HepG2 (cell line): Measurements from ENCODE around the gene MAMDC2. TPM values are rescaled to one million over a fixed set of nuclear protein-coding genes. Genes with fewer than 3 reads are reported as not detected.

ENCODE experiments used
- ATAC-seq: fragments of 200-7000 bp; cut with Tn5 transposase; 3 replicates; pipeline ENCODE4 v1.9.1; 2020; ENCODE audit warnings: mild to moderate bottlenecking, moderate library complexity
- BruUV-seq: library from RNA; stranded (reverse); fragments of 400-500 nt; replicated peaks from 2 replicates; lab custom pipeline; 2021; lab: Mats Ljungman, UMichigan
- CTCF ChIA-PET: fragments of 300-600 bp; formaldehyde crosslinking; extraction: SDS; loops from one replicate; lab custom pipeline; 2021; ENCODE audit warnings: low total read pairs, inconsistent platforms, low intra/inter-chr PET ratio; lab: Yijun Ruan, JAX
- POLR2A ChIA-PET: fragments of 350-600 bp; sonication (Branson Sonifier 250); formaldehyde crosslinking; loops from one replicate; lab custom pipeline; 2020; ENCODE audit warnings: antibody characterized with exemption, inconsistent platforms; lab: Yijun Ruan, JAX
- DNase-seq: peaks from one replicate; pipeline ENCODE4 v3.0.0-alpha.2; 2015; ENCODE audit warnings: low spot score
- FAIRE-seq: peaks from 3 replicates; lab custom pipeline; 2011; peaks lifted over from hg19 to GRCh38; lab: Jason Lieb, UNC
- H2AFZ ChIP-seq: one replicate; pipeline ENCODE4 v1.6.1; 2011; ENCODE audit warnings: low read length, inconsistent platforms
- H3K27ac ChIP-seq: fragments of 300-600 bp; 3 replicates; pipeline ENCODE4 v1.8.0; 2011; ENCODE audit warnings: mixed run types, mild to moderate bottlenecking, mixed read lengths, low read length, inconsistent platforms; ENCODE audit not compliant: insufficient read depth; ENCODE audit errors: extremely low read length
- H3K27me3 ChIP-seq, 2 experiments: fragments of 200-600 bp in 1 of 2; 2 replicates in 1 of 2; 3 replicates in 1 of 2; pipeline versions ENCODE4 v1.6.0 to v1.8.0; 2011; ENCODE audit warnings: low read length in 2 of 2, mild to moderate bottlenecking in 2 of 2, moderate library complexity in 2 of 2, inconsistent platforms in 1 of 2; ENCODE audit not compliant: insufficient read depth in 2 of 2, control insufficient read depth in 1 of 2
- H3K36me3 ChIP-seq, 2 experiments: fragments of 200-600 bp in 1 of 2; replicated peaks in 1 of 2; 2 replicates in 1 of 2; 3 replicates in 1 of 2; pipeline versions ENCODE4 v1.5.1 to v1.8.0; 2011; ENCODE audit warnings: low read length in 2 of 2, inconsistent platforms in 1 of 2; ENCODE audit not compliant: insufficient read depth in 2 of 2, control insufficient read depth in 1 of 2
- H3K4me1 ChIP-seq: 2 replicates; pipeline ENCODE4 v1.5.1; 2012; ENCODE audit warnings: low read length, inconsistent platforms; ENCODE audit not compliant: insufficient read depth
- H3K4me2 ChIP-seq: 2 replicates; pipeline ENCODE4 v1.6.0; 2011; ENCODE audit warnings: low read depth, low read length, inconsistent platforms
- H3K4me3 ChIP-seq, 3 experiments: fragments of 200-600 bp in 1 of 3; sonication (generic), shearing (Covaris generic) in 1 of 3; replicated peaks in 1 of 3; 2 replicates each; pipeline ENCODE4 v1.5.1; 2011 to 2016; ENCODE audit warnings: low read length in 3 of 3, inconsistent platforms in 2 of 3, low read depth in 2 of 3, mild to moderate bottlenecking in 2 of 3, control low read depth in 1 of 3, mixed read lengths in 1 of 3; ENCODE audit not compliant: insufficient read depth in 1 of 3
- H3K79me2 ChIP-seq: one replicate; pipeline ENCODE4 v1.6.1; 2011; ENCODE audit warnings: low read length, inconsistent platforms; ENCODE audit not compliant: insufficient read depth
- H3K9ac ChIP-seq: 2 replicates; pipeline ENCODE4 v1.6.0; 2011; ENCODE audit warnings: mild to moderate bottlenecking, low read depth, low read length, inconsistent platforms; ENCODE audit not compliant: insufficient read depth
- H3K9me3 ChIP-seq: 2 replicates; pipeline ENCODE4 v1.5.1; 2012; ENCODE audit warnings: mild to moderate bottlenecking, low read length
- H4K20me1 ChIP-seq: 2 replicates; pipeline ENCODE4 v1.6.0; 2011; ENCODE audit warnings: inconsistent platforms, mild to moderate bottlenecking, low read length, moderate library complexity; ENCODE audit not compliant: insufficient read depth
- CBX1 ChIP-seq: IDR thresholded peaks from one replicate; pipeline ENCODE4 v1.6.1; 2016; ENCODE audit warnings: antibody characterized with exemption, low read depth
- GRHL1 ChIP-seq: sonication (generic); formaldehyde crosslinking; conservative IDR thresholded peaks from 2 replicates; pipeline ENCODE4 v1.8.0; 2022; ENCODE audit warnings: missing genetic modification reagents
- GTF2F1 ChIP-seq: fragments of 150-350 bp; IDR thresholded peaks from 2 replicates; pipeline ENCODE4 v1.6.1; 2014; ENCODE audit warnings: low read length
- JUND ChIP-seq: sonication (generic); formaldehyde crosslinking; IDR thresholded peaks from 2 replicates; pipeline ENCODE4 v1.8.0; 2022; ENCODE audit warnings: mild to moderate bottlenecking, missing genetic modification reagents
- MAX ChIP-seq: IDR thresholded peaks from 2 replicates; pipeline ENCODE4 v1.6.1; 2012; ENCODE audit warnings: inconsistent platforms
- PBX2 ChIP-seq: IDR thresholded peaks from 2 replicates; pipeline ENCODE4 v1.6.1; 2016; ENCODE audit warnings: control low read depth
- SMAD3 ChIP-seq: sonication (generic); formaldehyde crosslinking; IDR thresholded peaks from 2 replicates; pipeline ENCODE4 v1.4.0; 2020; ENCODE audit warnings: missing genetic modification reagents
- TP53 ChIP-seq: sonication (generic); formaldehyde crosslinking; conservative IDR thresholded peaks from 2 replicates; pipeline ENCODE4 v1.4.0; 2020; ENCODE audit warnings: missing genetic modification reagents
- ZNF230 ChIP-seq: sonication (generic); formaldehyde crosslinking; IDR thresholded peaks from 2 replicates; pipeline ENCODE4 v1.4.0; 2020; ENCODE audit warnings: mild to moderate bottlenecking, missing genetic modification reagents
- ZNF354B ChIP-seq: sonication (generic); formaldehyde crosslinking; IDR thresholded peaks from 2 replicates; pipeline ENCODE4 v1.8.0; 2022; ENCODE audit warnings: mild to moderate bottlenecking, missing genetic modification reagents
- ZNF460 ChIP-seq: sonication (generic); formaldehyde crosslinking; IDR thresholded peaks from 2 replicates; pipeline ENCODE4 v1.5.1; 2020; ENCODE audit warnings: missing genetic modification reagents, mild to moderate bottlenecking, borderline replicate concordance
- ZNF576 ChIP-seq: sonication (generic); formaldehyde crosslinking; IDR thresholded peaks from 2 replicates; pipeline ENCODE4 v1.4.0; 2020; ENCODE audit warnings: mild to moderate bottlenecking, missing genetic modification reagents
- ZNF577 ChIP-seq: sonication (generic); formaldehyde crosslinking; IDR thresholded peaks from 2 replicates; pipeline ENCODE4 v1.4.0; 2020; ENCODE audit warnings: mild to moderate bottlenecking, low read depth, missing genetic modification reagents, borderline replicate concordance
- ZNF607 ChIP-seq: sonication (generic); formaldehyde crosslinking; IDR thresholded peaks from 2 replicates; pipeline ENCODE4 v1.5.1; 2020; ENCODE audit warnings: missing genetic modification reagents, mild to moderate bottlenecking, borderline replicate concordance
- ZNF770 ChIP-seq: sonication (generic); formaldehyde crosslinking; IDR thresholded peaks from 2 replicates; pipeline ENCODE4 v1.5.0; 2020; ENCODE audit warnings: mild to moderate bottlenecking, missing genetic modification reagents
- WGBS: methylation state at CpG from one replicate; pipeline ENCODE4 v1.1.6; 2017; ENCODE audit warnings: low lambda C conversion rate; 5-methylcytosine and 5-hydroxymethylcytosine counted together
- in situ Hi-C: cut with HindIII; loops from 2 replicates; pipeline ENCODE4 v1.10.0; 2017; ENCODE audit warnings: low pct_unique_long_range_greater_than_20kb; ENCODE audit not compliant: extremely low pct_ligation_motif_present
- intact Hi-C: fragments of 100-400 bp; cut with micrococcal nuclease; formaldehyde crosslinking; loops from one replicate; pipeline ENCODE4 v1.10.0; 2022; ENCODE audit not compliant: unreplicated experiment
- polyA plus RNA-seq, 8 experiments: library from polyadenylated mRNA; depleted of rRNA in 3 of 8; stranded (reverse) in 7 of 8; unstranded in 1 of 8; fragments of >200 nt; fragmentation: Illumina TruSeq in 4 of 8; extraction: Trizol in 4 of 8; gene quantifications; 2 replicates each; pipeline versions ENCODE4 v1.2.1 to v1.2.3, GENCODE V29; 2011 to 2016; ENCODE audit warnings: low read depth in 4 of 8, missing spikeins in 1 of 8, mixed read lengths in 1 of 8; ENCODE audit not compliant: insufficient read depth in 1 of 8
- total RNA-seq, 5 experiments: library from RNA; depleted of rRNA; stranded (reverse); fragments of >200 nt; fragmentation: Illumina TruSeq; extraction: Trizol; gene quantifications; 2 replicates each; pipeline ENCODE4 v1.2.3, GENCODE V29; 2016; ENCODE audit warnings: low read depth in 1 of 5

The MAMDC2 gene
- total and polyA plus RNA-seq, 2 of the 13 experiments (the other 11 are each of a cell fraction or from before 2014, with no cell fraction given) = not detected

GRCh38 chr9:70065572-70065971 is 21.9 kb downstream of the MAMDC2 start (continued):
- no peak for TF ChIP-seq ZNF770

- no TSS peak for BruUV-seq
- CTCF ChIA-PET = no interaction called here
- WGBS = 1% methylated on average over 4 of the region's 4 CpGs
- no peak for TF ChIP-seq ZNF607 (CRISPR knock-in tag)
- TF ChIP-seq CBX1 = no peak
- no peak for TF ChIP-seq ZNF354B (CRISPR knock-in tag)
- no peak for TF ChIP-seq ZNF576 (CRISPR knock-in tag)
- TF ChIP-seq SMAD3 = no peak
- TF ChIP-seq PBX2 (CRISPR knock-in tag) = no peak
- TF ChIP-seq ZNF577 = no peak
- no peak for TF ChIP-seq ZNF230
- no peak for TF ChIP-seq JUND (CRISPR knock-in tag)
- TF ChIP-seq GTF2F1 = no peak
- TF ChIP-seq TP53 = no peak
- no peak for TF ChIP-seq MAX
- TF ChIP-seq ZNF460 = no peak
- TF ChIP-seq GRHL1 (CRISPR knock-in tag) = no peak
Observed at GRCh38 chr9:70066418-70066817, 22.8 kb downstream of the MAMDC2 start.

More at GRCh38 chr9:70066418-70066817, 22.8 kb downstream of the MAMDC2 start:
- Histone ChIP-seq H3K4me3 (no peak overlapping the region), H3K79me2 (no peaks in the 10 kb centered on the region), H2AFZ (no peak overlapping the region), H4K20me1 (no peaks in the 10 kb centered on the region), H3K9me3 (no peaks in the 10 kb centered on the region), H3K4me2 (no peak overlapping the region), H3K27me3 (0 out of 5 replicates have a peak, but pooled peaks cover 0 to 3% of the 10 kb centered on the region in 2 experiments), H3K27ac (no peak overlapping the region), H3K9ac (no peak overlapping the region), H3K4me1 (no peaks in the 10 kb centered on the region), H3K36me3 (no peaks in the 10 kb centered on the region)
- POLR2A ChIA-PET = no interaction called here
- DNase-seq (no peak), ATAC-seq (no peak), FAIRE-seq (no peak)
- in situ Hi-C loops (no loop called here), intact Hi-C loops (no loop called here)
